HepG2 (cell line): ENCODE data around the gene SLC23A2. TPM values are rescaled to one million over a fixed set of nuclear protein-coding genes. Genes with fewer than 3 reads are reported as not detected.
A peak's percentile ranks its signal among the peaks of the same experiment; 100 is the strongest.

Experiments
- BRD4 ChIP-seq: sonication (generic); formaldehyde crosslinking; IDR thresholded peaks from 2 replicates; pipeline ENCODE4 v1.4.0; 2020; ENCODE audit warnings: missing genetic modification reagents
- E2F2 ChIP-seq: sonication (generic); formaldehyde crosslinking; IDR thresholded peaks from 2 replicates; pipeline ENCODE4 v1.4.0; 2020; ENCODE audit warnings: missing genetic modification reagents, borderline replicate concordance
- EZH2 ChIP-seq: conservative IDR thresholded peaks from 2 replicates; pipeline ENCODE4 v1.6.1; 2012; ENCODE audit warnings: mild to moderate bottlenecking, low read depth, low read length, moderate library complexity
- HIC2 ChIP-seq: sonication (generic); formaldehyde crosslinking; IDR thresholded peaks from 2 replicates; pipeline ENCODE4 v1.9.0; 2022; ENCODE audit warnings: low read depth, missing genetic modification reagents
- MIER3 ChIP-seq: IDR thresholded peaks from 2 replicates; pipeline ENCODE4 v1.6.1; 2016; ENCODE audit warnings: missing compliant biosample characterization, borderline replicate concordance
- NAIF1 ChIP-seq: sonication (generic); formaldehyde crosslinking; IDR thresholded peaks from 2 replicates; pipeline ENCODE4 v1.5.0; 2020; ENCODE audit warnings: mild to moderate bottlenecking, missing genetic modification reagents, borderline replicate concordance
- PRDM4 ChIP-seq: sonication (generic); formaldehyde crosslinking; IDR thresholded peaks from 2 replicates; pipeline ENCODE4 v1.9.0; 2021; ENCODE audit warnings: missing genetic modification reagents, borderline replicate concordance
- RBAK ChIP-seq: sonication (generic); formaldehyde crosslinking; IDR thresholded peaks from 2 replicates; pipeline ENCODE4 v1.5.1; 2020; ENCODE audit warnings: mild to moderate bottlenecking, missing genetic modification reagents
- SNRNP70 ChIP-seq: fragments of 200-400 bp; formaldehyde crosslinking; IDR thresholded peaks from 2 replicates; pipeline ENCODE4 v1.6.1; 2017; ENCODE audit warnings: mild to moderate bottlenecking, low read depth, low read length, moderate library complexity
- SP2 ChIP-seq: sonication (generic); formaldehyde crosslinking; IDR thresholded peaks from 2 replicates; pipeline ENCODE4 v1.5.1; 2020; ENCODE audit warnings: mild to moderate bottlenecking, missing genetic modification reagents
- SYNCRIP ChIP-seq: fragments of 200-400 bp; formaldehyde crosslinking; IDR thresholded peaks from 2 replicates; pipeline ENCODE4 v1.6.1; 2018; ENCODE audit warnings: mild to moderate bottlenecking, low read depth, low read length; ENCODE audit not compliant: insufficient read depth
- TP53 ChIP-seq: sonication (generic); formaldehyde crosslinking; conservative IDR thresholded peaks from 2 replicates; pipeline ENCODE4 v1.4.0; 2020; ENCODE audit warnings: missing genetic modification reagents
- U2AF2 ChIP-seq: fragments of 200-400 bp; formaldehyde crosslinking; IDR thresholded peaks from 2 replicates; pipeline ENCODE4 v1.6.1; 2017; ENCODE audit warnings: low read depth, mild to moderate bottlenecking, low read length
- ZBTB20 ChIP-seq: sonication (generic); formaldehyde crosslinking; IDR thresholded peaks from 2 replicates; pipeline ENCODE4 v1.8.1; 2023; ENCODE audit warnings: missing genetic modification reagents, low read depth, mild to moderate bottlenecking, borderline replicate concordance
- ZBTB33 ChIP-seq: sonication (generic); formaldehyde crosslinking; IDR thresholded peaks from 2 replicates; pipeline ENCODE4 v1.4.0; 2020; ENCODE audit warnings: missing genetic modification reagents
- ZBTB44 ChIP-seq: sonication (generic); formaldehyde crosslinking; IDR thresholded peaks from 2 replicates; pipeline ENCODE4 v1.4.0; 2020; ENCODE audit warnings: missing genetic modification reagents
- ZC3H4 ChIP-seq: sonication (generic); formaldehyde crosslinking; IDR thresholded peaks from 2 replicates; pipeline ENCODE4 v1.4.0; 2020; ENCODE audit warnings: missing genetic modification reagents, borderline replicate concordance
- ZFP41 ChIP-seq: sonication (generic); formaldehyde crosslinking; IDR thresholded peaks from 2 replicates; pipeline ENCODE4 v1.4.0; 2020; ENCODE audit warnings: mild to moderate bottlenecking, missing genetic modification reagents, borderline replicate concordance
- ZNF138 ChIP-seq: sonication (generic); formaldehyde crosslinking; IDR thresholded peaks from 2 replicates; pipeline ENCODE4 v1.5.0; 2020; ENCODE audit warnings: mild to moderate bottlenecking, low read depth, missing genetic modification reagents
- ZNF598 ChIP-seq: sonication (generic); formaldehyde crosslinking; IDR thresholded peaks from 2 replicates; pipeline ENCODE4 v1.5.1; 2020; ENCODE audit warnings: mild to moderate bottlenecking, missing genetic modification reagents, borderline replicate concordance
- ZNF713 ChIP-seq: sonication (generic); formaldehyde crosslinking; IDR thresholded peaks from 2 replicates; pipeline ENCODE4 v1.4.0; 2020; ENCODE audit warnings: mild to moderate bottlenecking, missing genetic modification reagents
- polyA plus RNA-seq, 8 experiments: library from polyadenylated mRNA; depleted of rRNA in 3 of 8; stranded (reverse) in 7 of 8; unstranded in 1 of 8; fragments of >200 nt; fragmentation: Illumina TruSeq in 4 of 8; extraction: Trizol in 4 of 8; gene quantifications; 2 replicates each; pipeline versions ENCODE4 v1.2.1 to v1.2.3, GENCODE V29; 2011 to 2016; ENCODE audit warnings: low read depth in 4 of 8, missing spikeins in 1 of 8, mixed read lengths in 1 of 8; ENCODE audit not compliant: insufficient read depth in 1 of 8
- total RNA-seq, 5 experiments: library from RNA; depleted of rRNA; stranded (reverse); fragments of >200 nt; fragmentation: Illumina TruSeq; extraction: Trizol; gene quantifications; 2 replicates each; pipeline ENCODE4 v1.2.3, GENCODE V29; 2016; ENCODE audit warnings: low read depth in 1 of 5

SLC23A2 gene
- total and polyA plus RNA-seq, 2 of the 13 experiments (the other 11 are each of a cell fraction or from before 2014, with no cell fraction given) = 42.2 to 51.2 TPM

- no peak for TF ChIP-seq ZNF598 (CRISPR knock-in tag)
- TF ChIP-seq BRD4 (CRISPR knock-in tag) = no peak
- no peak for TF ChIP-seq RBAK (CRISPR knock-in tag)
- TF ChIP-seq SNRNP70 = no peak
- TF ChIP-seq U2AF2 = no peak
- no peak for TF ChIP-seq TP53 (CRISPR knock-in tag)
- TF ChIP-seq PRDM4 (CRISPR knock-in tag) = no peak
- TF ChIP-seq ZBTB33 (CRISPR knock-in tag) = no peak; the same call in 1 of the 2 replicates
- TF ChIP-seq EZH2 = no peak
- TF ChIP-seq NAIF1 (CRISPR knock-in tag) = no peak
- no peak for TF ChIP-seq SP2 (CRISPR knock-in tag)
- TF ChIP-seq ZFP41 (CRISPR knock-in tag) = no peak
- TF ChIP-seq MIER3 = peak; percentile 89
- TF ChIP-seq ZC3H4 (CRISPR knock-in tag) = no peak; the same call in 1 of the 2 replicates
- no peak for TF ChIP-seq ZNF138 (CRISPR knock-in tag)
- no peak for TF ChIP-seq SYNCRIP
- no peak for TF ChIP-seq E2F2 (CRISPR knock-in tag)
- TF ChIP-seq ZNF713 (CRISPR knock-in tag) = no peak
- TF ChIP-seq ZBTB20 = peak; percentile 57; the same call in 1 of the 2 replicates
- peak; percentile 73; the same call in 1 of the 2 replicates for TF ChIP-seq HIC2
- TF ChIP-seq ZBTB44 (CRISPR knock-in tag) = no peak
These were observed 64.4 kb downstream of the SLC23A2 start (continued) for GRCh38 chr20:4936851-4937406.
